ENCODE measurements around the gene ERAL1. TPM values are rescaled to one million over a fixed set of nuclear protein-coding genes. Genes with fewer than 3 reads are reported as not detected.

ERAL1 gene
- total RNA-seq, 1 experiment from 2014 or later, result 70.1 TPM

DNA sequence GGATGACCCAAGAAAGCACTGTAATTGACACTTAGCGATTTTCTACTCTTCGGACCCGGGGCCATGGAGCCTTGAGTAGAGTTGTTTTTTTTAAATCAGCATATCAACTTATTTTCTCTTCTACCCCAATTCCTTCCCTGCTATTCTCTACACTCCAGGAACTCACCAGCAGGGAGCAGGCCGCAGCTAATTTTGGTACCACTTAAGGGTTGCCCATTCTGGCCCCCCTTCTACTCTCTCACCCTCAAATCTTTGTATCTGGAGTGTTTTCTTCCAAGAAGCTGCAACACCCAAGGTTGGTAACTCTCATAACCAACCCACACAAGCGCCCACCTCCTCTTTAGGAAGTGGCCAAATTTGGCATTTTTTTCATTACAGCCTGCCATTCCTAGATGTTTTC, 5.5 kb upstream of the ERAL1 start (continued):
- TF ChIP-seq ZBTB21 (CRISPR knock-in tag; IDR thresholded peaks at IDR 0.05; ENCODE audit: borderline replicate concordance), result no peak

DNA sequence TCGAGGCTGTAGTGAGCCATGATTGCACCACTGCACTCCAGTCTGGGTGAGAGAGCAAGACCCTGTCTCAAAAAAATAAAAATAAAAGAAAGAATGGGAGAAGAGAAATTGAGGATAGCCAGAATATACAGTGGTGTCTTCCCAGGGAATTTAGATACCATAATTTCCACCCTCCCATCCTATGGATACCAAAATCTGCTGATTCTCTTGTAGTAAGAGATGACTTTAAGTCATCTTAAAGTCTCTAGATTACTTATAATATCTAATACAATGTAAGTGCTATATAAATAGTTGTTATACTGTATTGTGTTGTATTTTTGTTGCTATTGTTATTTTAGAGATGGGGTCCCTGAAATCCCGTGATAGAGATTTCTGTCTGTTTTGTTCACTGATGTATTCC, 1.5 kb upstream of the ERAL1 start:
- ATAC-seq (no peak), DNase-seq (ENCODE audit: low spot score) (no peak)
- no peaks in the 10 kb centered on the region for H3K9me3 Mint-ChIP-seq
- H3K27me3 Mint-ChIP-seq (ENCODE audit: low read depth), result no peaks in the 10 kb centered on the region
- peaks cover 7% of the 10 kb centered on the region for H3K4me1 Mint-ChIP-seq
- H3K27ac Mint-ChIP-seq, result no peak overlapping the region
- ChIA-PET POLR2A (no interaction called here), CTCF (interaction anchor here (1.0 to 2.3 kb wide), 4 partner anchors 11 to 126 kb away, joined by 3 to 10 read pairs (median 6); partner anchors contain the start of genes FAM222B and TLCD1)
- peaks cover 18% of the 10 kb centered on the region for H3K36me3 Mint-ChIP-seq
- TF ChIP-seq, protein P1, sequence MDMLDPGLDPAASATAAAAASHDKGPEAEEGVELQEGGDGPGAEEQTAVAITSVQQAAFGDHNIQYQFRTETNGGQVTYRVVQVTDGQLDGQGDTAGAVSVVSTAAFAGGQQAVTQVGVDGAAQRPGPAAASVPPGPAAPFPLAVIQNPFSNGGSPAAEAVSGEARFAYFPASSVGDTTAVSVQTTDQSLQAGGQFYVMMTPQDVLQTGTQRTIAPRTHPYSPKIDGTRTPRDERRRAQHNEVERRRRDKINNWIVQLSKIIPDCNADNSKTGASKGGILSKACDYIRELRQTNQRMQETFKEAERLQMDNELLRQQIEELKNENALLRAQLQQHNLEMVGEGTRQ (CRISPR knock-in tag; IDR thresholded peaks at IDR 0.05), result no peak
- TF ChIP-seq, protein P2, sequence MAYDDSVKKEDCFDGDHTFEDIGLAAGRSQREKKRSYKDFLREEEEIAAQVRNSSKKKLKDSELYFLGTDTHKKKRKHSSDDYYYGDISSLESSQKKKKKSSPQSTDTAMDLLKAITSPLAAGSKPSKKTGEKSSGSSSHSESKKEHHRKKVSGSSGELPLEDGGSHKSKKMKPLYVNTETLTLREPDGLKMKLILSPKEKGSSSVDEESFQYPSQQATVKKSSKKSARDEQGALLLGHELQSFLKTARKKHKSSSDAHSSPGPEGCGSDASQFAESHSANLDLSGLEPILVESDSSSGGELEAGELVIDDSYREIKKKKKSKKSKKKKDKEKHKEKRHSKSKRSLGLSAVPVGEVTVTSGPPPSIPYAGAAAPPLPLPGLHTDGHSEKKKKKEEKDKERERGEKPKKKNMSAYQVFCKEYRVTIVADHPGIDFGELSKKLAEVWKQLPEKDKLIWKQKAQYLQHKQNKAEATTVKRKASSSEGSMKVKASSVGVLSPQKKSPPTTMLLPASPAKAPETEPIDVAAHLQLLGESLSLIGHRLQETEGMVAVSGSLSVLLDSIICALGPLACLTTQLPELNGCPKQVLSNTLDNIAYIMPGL (CRISPR knock-in tag; IDR thresholded peaks at IDR 0.05), result no peak
- TF ChIP-seq, protein P3, sequence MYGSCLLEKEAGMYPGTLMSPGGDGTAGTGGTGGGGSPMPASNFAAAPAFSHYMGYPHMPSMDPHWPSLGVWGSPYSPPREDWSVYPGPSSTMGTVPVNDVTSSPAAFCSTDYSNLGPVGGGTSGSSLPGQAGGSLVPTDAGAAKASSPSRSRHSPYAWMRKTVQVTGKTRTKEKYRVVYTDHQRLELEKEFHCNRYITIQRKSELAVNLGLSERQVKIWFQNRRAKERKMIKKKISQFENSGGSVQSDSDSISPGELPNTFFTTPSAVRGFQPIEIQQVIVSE (CRISPR knock-in tag; IDR thresholded peaks at IDR 0.05; ENCODE audit: borderline replicate concordance), result no peak
- H3K4me3 Mint-ChIP-seq, result peak overlapping the region; percentile 8; the same call in 1 of the 2 replicates

DNA sequence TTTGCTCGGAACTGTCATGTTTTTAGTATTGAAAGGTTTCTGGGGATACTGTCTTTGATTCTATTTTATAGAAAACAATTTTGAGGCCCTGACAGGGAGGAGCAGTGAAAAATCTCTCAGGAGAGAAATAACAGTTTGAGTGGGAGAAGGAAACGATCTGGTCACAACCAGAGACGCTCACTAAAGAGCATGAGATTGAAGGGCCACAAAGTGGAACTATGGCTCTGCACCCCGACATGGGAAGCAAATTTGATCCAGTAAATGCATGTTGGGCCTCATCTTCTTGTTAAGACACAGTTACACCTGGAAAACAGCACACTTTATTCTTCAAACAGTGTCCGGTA, 492 bp downstream of the ERAL1 start:
- H3K27ac Mint-ChIP-seq, result peak overlapping the region; percentile 38
- CTCF ChIA-PET, result interaction anchor here (1.5 to 2.3 kb wide), 2 partner anchors 92 to 128 kb away, joined by 5 to 10 read pairs; partner anchors contain the start of gene TLCD1
- no peak for DNase-seq (ENCODE audit: low spot score)
- TF ChIP-seq CBFB (CRISPR knock-in tag; IDR thresholded peaks at IDR 0.05; ENCODE audit: low read depth) (no peak), TCF7 (CRISPR knock-in tag; IDR thresholded peaks at IDR 0.05; ENCODE audit: low read depth) (no peak), KAT7 (CRISPR knock-in tag; IDR thresholded peaks at IDR 0.05; ENCODE audit: borderline replicate concordance) (no peak), FOXP1 (CRISPR knock-in tag; IDR thresholded peaks at IDR 0.05; ENCODE audit: borderline replicate concordance) (no peak), ELF4 (CRISPR knock-in tag; IDR thresholded peaks at IDR 0.05; ENCODE audit: low read depth) (no peak)
- TF ChIP-seq, protein P4, sequence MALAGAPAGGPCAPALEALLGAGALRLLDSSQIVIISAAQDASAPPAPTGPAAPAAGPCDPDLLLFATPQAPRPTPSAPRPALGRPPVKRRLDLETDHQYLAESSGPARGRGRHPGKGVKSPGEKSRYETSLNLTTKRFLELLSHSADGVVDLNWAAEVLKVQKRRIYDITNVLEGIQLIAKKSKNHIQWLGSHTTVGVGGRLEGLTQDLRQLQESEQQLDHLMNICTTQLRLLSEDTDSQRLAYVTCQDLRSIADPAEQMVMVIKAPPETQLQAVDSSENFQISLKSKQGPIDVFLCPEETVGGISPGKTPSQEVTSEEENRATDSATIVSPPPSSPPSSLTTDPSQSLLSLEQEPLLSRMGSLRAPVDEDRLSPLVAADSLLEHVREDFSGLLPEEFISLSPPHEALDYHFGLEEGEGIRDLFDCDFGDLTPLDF (CRISPR knock-in tag; IDR thresholded peaks at IDR 0.05), result no peak
- TF ChIP-seq, protein P5, sequence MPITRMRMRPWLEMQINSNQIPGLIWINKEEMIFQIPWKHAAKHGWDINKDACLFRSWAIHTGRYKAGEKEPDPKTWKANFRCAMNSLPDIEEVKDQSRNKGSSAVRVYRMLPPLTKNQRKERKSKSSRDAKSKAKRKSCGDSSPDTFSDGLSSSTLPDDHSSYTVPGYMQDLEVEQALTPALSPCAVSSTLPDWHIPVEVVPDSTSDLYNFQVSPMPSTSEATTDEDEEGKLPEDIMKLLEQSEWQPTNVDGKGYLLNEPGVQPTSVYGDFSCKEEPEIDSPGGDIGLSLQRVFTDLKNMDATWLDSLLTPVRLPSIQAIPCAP (CRISPR knock-in tag; IDR thresholded peaks at IDR 0.05), result no peak
- TF ChIP-seq, protein P6, sequence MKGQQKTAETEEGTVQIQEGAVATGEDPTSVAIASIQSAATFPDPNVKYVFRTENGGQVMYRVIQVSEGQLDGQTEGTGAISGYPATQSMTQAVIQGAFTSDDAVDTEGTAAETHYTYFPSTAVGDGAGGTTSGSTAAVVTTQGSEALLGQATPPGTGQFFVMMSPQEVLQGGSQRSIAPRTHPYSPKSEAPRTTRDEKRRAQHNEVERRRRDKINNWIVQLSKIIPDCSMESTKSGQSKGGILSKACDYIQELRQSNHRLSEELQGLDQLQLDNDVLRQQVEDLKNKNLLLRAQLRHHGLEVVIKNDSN (CRISPR knock-in tag; IDR thresholded peaks at IDR 0.05), result no peak
- TF ChIP-seq, protein P7, sequence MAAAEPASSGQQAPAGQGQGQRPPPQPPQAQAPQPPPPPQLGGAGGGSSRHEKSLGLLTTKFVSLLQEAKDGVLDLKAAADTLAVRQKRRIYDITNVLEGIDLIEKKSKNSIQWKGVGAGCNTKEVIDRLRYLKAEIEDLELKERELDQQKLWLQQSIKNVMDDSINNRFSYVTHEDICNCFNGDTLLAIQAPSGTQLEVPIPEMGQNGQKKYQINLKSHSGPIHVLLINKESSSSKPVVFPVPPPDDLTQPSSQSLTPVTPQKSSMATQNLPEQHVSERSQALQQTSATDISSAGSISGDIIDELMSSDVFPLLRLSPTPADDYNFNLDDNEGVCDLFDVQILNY (CRISPR knock-in tag; IDR thresholded peaks at IDR 0.05), result no peak
- TF ChIP-seq, protein P8, sequence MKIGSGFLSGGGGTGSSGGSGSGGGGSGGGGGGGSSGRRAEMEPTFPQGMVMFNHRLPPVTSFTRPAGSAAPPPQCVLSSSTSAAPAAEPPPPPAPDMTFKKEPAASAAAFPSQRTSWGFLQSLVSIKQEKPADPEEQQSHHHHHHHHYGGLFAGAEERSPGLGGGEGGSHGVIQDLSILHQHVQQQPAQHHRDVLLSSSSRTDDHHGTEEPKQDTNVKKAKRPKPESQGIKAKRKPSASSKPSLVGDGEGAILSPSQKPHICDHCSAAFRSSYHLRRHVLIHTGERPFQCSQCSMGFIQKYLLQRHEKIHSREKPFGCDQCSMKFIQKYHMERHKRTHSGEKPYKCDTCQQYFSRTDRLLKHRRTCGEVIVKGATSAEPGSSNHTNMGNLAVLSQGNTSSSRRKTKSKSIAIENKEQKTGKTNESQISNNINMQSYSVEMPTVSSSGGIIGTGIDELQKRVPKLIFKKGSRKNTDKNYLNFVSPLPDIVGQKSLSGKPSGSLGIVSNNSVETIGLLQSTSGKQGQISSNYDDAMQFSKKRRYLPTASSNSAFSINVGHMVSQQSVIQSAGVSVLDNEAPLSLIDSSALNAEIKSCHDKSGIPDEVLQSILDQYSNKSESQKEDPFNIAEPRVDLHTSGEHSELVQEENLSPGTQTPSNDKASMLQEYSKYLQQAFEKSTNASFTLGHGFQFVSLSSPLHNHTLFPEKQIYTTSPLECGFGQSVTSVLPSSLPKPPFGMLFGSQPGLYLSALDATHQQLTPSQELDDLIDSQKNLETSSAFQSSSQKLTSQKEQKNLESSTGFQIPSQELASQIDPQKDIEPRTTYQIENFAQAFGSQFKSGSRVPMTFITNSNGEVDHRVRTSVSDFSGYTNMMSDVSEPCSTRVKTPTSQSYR (CRISPR knock-in tag; IDR thresholded peaks at IDR 0.05), result no peak
- H3K4me3 Mint-ChIP-seq, result peak overlapping the region; percentile 97
- ATAC-seq, result no peak
- H3K27me3 Mint-ChIP-seq (ENCODE audit: low read depth), result no peaks in the 10 kb centered on the region
- POLR2A ChIA-PET, result interaction anchor here (0.6 to 0.9 kb wide), 2 partner anchors 110 to 136 kb away, joined by 3 to 5 read pairs; partner anchors contain the start of gene RPL23A
- no peaks in the 10 kb centered on the region for H3K9me3 Mint-ChIP-seq
- H3K36me3 Mint-ChIP-seq, result peaks cover 31% of the 10 kb centered on the region
- peaks cover 7% of the 10 kb centered on the region for H3K4me1 Mint-ChIP-seq

All from WTC11 (cell line).